GM12891 (cell line): ENCODE results near the gene LRMDA. TPM values are rescaled to one million over a fixed set of nuclear protein-coding genes. Genes with fewer than 3 reads are reported as not detected.

Source experiments
- DNase-seq: peaks from one replicate; pipeline ENCODE4 v3.0.0; 2011; ENCODE audit warnings: low spot score; ENCODE audit not compliant: insufficient read length
- FAIRE-seq: peaks from 2 replicates; lab custom pipeline; 2011; peaks lifted over from hg19 to GRCh38; lab: Jason Lieb, UNC
- PAX5 ChIP-seq: IDR thresholded peaks from 2 replicates; pipeline ENCODE4 v1.6.1; 2011; ENCODE audit warnings: low read length, moderate library complexity, mild to moderate bottlenecking; ENCODE audit not compliant: insufficient read depth, severe bottlenecking
- POLR2A ChIP-seq: IDR thresholded peaks from 2 replicates; pipeline ENCODE4 v1.6.1; 2011; ENCODE audit warnings: low read depth, low read length, control low read depth
- POLR2AphosphoS5 ChIP-seq: IDR thresholded peaks from 2 replicates; pipeline ENCODE4 v1.6.1; 2011; ENCODE audit warnings: low read depth, low read length, control low read depth
- POU2F2 ChIP-seq: IDR thresholded peaks from 2 replicates; pipeline ENCODE4 v1.6.1; 2011; ENCODE audit warnings: low read depth, mild to moderate bottlenecking, control low read depth, low read length, moderate library complexity
- SPI1 ChIP-seq: IDR thresholded peaks from 2 replicates; pipeline ENCODE4 v1.6.1; 2011; ENCODE audit warnings: low read depth, low read length, control low read depth
- TAF1 ChIP-seq: IDR thresholded peaks from 2 replicates; pipeline ENCODE4 v1.6.1; 2011; ENCODE audit warnings: low read depth, low read length, control low read depth
- polyA plus RNA-seq: library from polyadenylated mRNA; unstranded; fragments of >200 nt; gene quantifications from one replicate; pipeline ENCODE4 v1.2.1, GENCODE V29; 2012; ENCODE audit warnings: low read depth, missing spikeins, inconsistent platforms; ENCODE audit not compliant: missing spikeins

LRMDA gene
- not detected for polyA plus RNA-seq

DNA sequence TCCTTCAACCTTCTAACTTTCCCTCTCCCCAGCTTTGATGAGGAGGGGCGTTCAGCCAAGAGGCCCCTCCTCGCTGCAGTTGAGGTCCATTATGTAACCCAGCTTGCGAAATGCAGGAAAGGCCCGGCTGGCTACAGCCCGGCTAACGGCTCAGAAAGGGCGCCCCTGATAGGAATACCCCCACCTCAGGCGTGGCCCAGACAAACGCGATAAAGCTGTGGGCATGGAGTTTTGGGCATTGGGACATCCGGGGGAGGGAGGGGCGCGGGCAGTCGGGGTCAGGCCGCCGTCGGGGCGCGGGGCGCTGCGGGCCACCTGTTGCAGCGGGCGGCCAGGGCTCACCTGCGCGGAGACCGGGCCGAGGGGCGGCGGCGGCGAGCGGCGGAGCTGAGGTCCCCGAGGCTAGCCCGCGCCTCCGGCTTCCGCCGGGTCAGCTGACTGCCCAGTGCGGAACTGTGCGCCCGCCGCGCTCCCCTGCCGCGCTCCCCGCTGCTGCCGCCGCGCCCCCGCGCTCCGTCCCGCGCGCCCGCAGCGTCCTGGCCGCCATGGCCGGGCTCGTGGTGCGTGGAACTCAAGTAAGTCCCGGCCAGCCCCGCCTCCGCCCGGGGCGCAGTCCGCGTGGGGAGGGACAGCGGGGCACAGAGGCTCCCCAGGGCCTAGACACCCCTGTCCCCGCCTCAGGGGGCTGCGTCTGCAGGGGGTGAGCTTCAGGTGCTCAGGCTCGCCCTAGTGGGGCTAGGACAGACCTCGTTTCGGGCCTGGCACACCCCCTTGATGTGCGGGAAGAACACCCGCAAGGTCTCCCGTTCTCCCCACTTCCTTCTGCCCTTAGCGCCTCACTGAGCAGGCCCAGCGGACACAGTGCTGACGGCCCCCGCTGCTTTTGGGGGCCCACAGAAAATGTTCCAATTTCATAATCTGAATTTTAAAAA lies at the start of gene LRMDA:
LRMDA (plus strand) TSS at position 445 of the 932 bp plus-strand sequence.
- FAIRE-seq (no peak), DNase-seq (no peak)
- TF ChIP-seq POLR2AphosphoS5: no peak
- TF ChIP-seq PAX5: no peak
- TF ChIP-seq POU2F2: no peak
- TF ChIP-seq TAF1: no peak
- TF ChIP-seq SPI1: no peak
- TF ChIP-seq POLR2A: no peak

DNA sequence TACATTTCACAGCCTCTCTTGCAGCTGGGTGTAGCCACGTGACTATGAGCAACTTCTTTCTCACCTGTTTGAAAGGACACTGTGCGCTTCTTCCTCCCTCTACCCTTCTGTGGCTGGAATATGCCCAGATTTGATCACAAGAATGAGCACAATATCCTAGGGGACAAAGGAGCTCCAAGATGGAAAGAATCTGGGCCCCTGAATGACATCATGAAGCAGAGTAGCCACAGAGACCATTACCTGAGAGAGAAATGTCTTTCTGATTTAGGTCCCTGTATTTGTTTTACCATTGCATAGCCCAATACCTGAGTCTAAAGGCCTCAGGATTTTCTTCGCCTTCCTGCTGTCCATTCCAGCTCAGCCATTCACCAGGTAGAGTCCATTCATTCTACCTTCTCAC lies 45.3 kb upstream of the LRMDA start:
- no peak for DNase-seq
- no peak for TF ChIP-seq POLR2AphosphoS5
- TF ChIP-seq POLR2A: no peak
- no peak for TF ChIP-seq POU2F2
- TF ChIP-seq SPI1: no peak
- no peak for FAIRE-seq

DNA sequence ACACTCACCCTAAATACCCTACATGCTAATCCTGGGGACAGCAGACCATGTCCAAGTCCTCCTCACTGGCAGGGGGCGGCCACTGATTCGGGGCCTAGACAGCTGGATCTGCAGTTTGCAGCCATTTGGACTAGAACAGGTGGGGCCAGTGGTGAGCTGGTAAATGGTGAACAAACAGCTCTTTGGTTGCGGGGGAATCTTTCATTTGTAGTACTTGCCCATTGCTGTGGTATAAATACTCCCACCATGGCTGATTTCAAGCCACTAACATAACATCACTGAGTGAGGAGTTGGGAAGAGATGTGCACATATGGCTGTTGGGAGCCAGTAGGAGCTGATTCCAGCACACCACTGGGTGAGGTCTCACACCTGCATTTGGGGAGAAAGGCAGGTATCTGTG lies 43.3 kb upstream of the LRMDA start:
- TF ChIP-seq POLR2AphosphoS5 (no peak), SPI1 (no peak), POU2F2 (no peak), TAF1 (no peak), PAX5 (no peak)
- FAIRE-seq: no peak
- DNase-seq: no peak

DNA sequence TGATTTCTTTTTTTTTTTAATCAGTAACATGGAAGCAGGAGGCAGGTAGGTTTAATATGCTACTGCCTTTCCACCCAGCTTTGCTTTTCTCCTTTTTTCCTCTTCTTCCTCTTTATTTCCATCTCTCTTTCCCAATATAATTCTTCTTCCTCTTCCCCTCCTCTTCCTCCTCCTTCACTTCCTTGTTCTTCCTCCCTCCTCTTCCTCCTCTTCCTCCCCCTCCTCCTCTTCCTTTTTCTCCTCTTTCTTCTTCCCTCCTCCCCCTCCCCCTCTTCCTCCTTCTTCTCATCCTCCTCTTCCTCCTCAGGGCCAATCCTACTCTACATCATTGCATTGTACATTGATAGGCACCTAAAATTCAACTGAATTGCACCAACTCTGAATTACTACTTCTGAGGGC lies 41.2 kb upstream of the LRMDA start:
- TF ChIP-seq POU2F2 (no peak), TAF1 (no peak), POLR2A (no peak), PAX5 (no peak), SPI1 (no peak), POLR2AphosphoS5 (no peak)
- no peak for DNase-seq
- FAIRE-seq: no peak

DNA sequence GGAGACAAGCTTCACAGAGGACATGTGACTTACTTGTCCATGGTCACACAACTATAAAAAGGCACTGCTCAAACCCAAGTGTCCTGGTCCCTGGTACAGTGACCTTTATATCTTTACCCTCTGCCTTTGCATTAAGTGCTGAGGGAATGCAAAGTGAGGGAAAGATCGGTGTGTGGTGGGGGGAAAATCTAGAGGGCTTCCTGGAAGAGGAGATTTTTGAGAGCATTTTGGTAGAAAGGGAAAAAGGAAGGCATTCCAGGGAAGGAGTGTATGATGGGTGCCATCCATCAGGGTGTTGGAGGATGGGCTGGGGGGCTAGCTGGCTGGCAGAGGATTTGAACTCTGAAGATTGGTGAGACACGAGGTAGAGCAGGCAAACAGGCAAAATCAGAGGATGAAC lies 39.2 kb upstream of the LRMDA start:
- no peak for TF ChIP-seq POLR2AphosphoS5
- no peak for TF ChIP-seq TAF1
- no peak for TF ChIP-seq POU2F2
- no peak for TF ChIP-seq PAX5
- TF ChIP-seq SPI1: no peak
- no peak for TF ChIP-seq POLR2A
- DNase-seq: no peak
- FAIRE-seq: no peak

DNA sequence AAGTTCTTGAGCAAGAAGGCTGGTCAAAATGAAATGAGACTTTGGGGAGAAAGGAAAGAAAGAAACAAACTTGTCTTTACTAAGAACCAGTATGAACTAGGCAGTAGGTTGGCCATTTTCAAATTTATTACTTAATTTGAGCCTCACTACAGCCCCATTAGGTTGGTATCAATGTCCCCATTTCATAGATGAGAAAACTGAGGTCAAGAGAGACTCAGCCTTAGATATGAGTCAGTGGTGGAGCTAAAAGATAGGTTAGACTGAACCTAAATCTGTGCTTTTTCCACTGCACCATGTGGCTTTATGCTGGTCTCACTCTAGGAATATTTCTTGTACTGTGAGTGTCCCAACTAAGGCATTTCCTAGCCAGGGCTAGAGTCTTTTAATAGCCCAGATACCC lies 38.7 kb upstream of the LRMDA start:
- DNase-seq: no peak
- no peak for TF ChIP-seq POLR2AphosphoS5
- no peak for TF ChIP-seq SPI1
- no peak for TF ChIP-seq PAX5
- no peak for FAIRE-seq

DNA sequence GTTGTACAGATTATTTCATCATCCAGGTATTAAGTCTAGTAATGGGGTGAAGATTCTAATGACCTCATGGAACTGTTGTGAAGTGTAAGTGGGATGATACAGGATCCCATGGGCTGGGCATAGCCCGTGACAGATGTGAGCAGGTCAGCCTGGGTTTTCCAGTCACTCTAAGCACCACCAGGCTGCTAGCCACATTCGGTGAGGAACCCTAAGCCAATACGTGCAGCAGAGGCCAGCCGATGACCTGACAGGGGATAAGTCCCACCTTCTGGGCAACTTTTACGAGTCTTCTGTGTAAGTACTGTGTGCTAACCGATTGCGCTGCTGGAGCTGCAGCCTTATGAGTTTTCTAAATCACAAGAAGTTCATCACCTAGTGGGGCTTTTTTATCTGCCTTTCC lies 37.2 kb upstream of the LRMDA start:
- FAIRE-seq: no peak
- no peak for DNase-seq
- TF ChIP-seq POLR2AphosphoS5: no peak
- no peak for TF ChIP-seq POLR2A
- TF ChIP-seq PAX5: no peak
- TF ChIP-seq POU2F2: no peak
- TF ChIP-seq SPI1: no peak
- TF ChIP-seq TAF1: no peak

DNA sequence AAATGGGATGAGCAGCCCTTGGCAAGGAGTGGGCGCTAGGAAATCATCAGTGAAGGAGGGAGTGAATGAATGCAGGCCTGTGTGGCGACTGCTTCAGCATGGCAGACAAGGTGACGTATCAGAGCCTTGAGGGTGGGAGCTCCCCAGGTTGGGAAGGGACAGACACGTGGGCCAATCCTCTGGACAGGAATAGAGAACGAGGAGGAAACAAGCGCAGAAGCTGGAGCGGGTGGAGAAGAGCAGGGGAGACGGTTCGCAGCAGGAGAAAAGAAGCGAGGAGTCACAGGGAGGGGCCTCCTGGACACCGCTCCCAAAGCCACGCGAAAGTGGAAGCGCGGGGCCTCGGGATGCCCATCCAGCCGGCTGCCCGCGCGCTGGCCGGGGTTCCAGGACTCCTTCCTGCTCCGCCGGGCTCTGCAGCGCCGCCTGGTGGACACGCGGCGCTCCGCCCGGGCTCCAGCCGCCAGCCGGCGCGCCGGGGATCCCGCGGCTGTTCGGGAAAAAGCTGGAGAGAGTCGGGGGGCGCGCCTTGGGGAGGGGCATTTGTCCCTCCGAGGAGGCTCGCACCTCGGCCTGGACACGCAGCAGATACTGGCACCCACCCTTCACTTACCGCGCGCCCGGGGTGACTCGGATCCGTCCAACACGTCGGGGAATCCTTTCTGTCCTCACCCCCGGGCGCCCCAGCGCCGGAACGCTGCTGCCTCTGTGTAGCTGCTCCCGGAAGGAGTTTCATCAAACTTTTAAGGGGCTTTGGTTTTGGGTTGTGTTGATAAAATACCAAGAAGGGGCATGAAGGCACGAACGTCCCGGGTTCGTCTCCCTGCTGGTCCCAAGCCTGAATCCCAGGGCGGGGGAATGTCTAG lies 36.1 kb upstream of the LRMDA start:
- no peak for TF ChIP-seq TAF1
- DNase-seq (peak; percentile 60), FAIRE-seq (no peak)

DNA sequence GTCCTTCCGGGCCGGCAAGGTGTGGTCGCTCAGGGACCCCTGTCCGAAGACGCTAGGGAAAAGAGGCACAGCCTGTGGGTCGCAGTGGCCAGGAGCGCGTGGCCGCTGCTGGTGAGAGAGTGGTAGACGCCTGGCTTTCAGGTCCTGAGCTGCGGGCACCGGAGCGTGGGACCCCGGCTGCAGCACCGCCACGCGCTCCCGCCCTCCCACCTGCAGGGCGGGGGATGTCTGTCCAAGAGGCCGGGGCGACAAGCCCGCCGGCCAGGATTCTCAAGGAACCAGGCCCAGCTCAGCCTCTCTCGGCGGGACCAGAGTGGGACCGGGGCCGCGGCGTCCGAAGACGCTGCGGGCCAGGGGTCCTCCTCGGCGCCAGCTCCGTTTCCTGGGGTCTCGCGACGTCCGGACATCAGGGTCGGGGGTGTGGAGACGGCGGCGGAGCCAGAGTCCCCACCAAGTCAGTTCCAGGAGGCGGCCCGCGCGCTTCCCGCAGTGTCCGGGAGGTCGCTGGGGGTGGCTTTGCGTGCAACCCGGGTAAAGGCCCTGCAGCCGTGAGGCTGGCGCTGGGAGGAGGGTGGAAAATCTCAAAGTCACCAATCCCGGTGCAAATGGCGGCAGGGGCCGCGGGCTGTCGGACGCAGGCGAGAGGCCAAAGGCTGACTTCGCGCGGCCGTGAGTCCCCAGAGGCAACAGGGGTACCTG lies 35.3 kb upstream of the LRMDA start:
- FAIRE-seq (no peak), DNase-seq (no peak)
- TF ChIP-seq POU2F2 (no peak), POLR2AphosphoS5 (no peak), SPI1 (no peak), PAX5 (no peak)

DNA sequence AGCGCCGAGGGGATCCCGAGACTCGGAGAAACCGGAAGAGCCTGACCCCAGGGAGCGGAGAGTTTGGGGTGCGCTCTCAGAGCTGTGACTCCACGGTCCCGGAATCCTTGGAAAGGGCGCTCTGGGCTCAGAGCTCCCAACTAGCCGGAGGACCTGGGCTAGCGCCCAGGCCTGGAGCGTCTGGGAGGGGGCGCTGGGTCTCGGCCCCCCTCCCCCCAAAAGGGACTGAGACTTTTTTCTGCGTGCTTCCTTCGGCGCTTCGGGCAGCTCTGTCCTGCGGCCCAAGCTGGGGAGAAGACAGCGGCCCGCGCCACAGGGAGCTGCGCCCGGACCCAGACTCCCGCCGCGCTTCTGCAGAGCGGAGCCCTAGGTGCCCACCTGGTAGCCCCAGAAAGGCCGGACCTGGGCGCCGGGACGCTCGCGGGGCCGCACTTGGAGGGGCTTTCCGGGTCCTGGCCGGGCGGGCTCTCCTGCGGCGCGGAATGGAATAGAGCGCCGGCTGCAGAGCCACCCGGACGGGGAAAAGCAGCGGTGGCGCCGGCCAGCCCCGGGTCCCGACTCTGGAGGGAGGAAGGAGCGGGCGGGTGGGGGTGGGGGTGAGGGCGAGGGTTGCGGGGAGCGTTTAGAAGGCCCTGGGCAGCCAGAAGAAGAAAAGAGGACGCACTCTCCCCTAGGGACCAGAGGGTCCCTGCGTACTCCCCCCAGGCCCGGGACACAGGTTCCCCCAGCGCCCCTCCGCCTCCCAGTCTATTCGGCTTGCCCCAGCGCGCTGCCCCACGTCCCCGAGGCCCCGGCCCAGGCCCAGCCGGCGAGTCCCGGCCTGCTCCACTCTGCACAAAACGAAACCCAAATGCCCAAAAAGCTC lies 34.6 kb upstream of the LRMDA start:
- no peak for TF ChIP-seq TAF1
- TF ChIP-seq POLR2A: no peak
- TF ChIP-seq SPI1: no peak
- no peak for TF ChIP-seq PAX5
- TF ChIP-seq POLR2AphosphoS5: no peak
- no peak for TF ChIP-seq POU2F2
- DNase-seq (no peak), FAIRE-seq (no peak)
